Neural progenitor cell (in vitro differentiated cells): ENCODE data around the gene HIKESHI. TPM values are rescaled to one million over a fixed set of nuclear protein-coding genes. Genes with fewer than 3 reads are reported as not detected.

Source experiments
- DNase-seq: peaks from one replicate; pipeline ENCODE4 v3.0.0-alpha.2; 2016; ENCODE audit warnings: low spot score
- H2AFZ ChIP-seq: fragments of 200-600 bp; sonication (generic); replicated peaks from 2 replicates; pipeline ENCODE4 v1.6.1; 2016; ENCODE audit warnings: antibody characterized with exemption
- H3F3A ChIP-seq: fragments of 200-600 bp; sonication (generic); 2 replicates; pipeline ENCODE4 v1.6.1; 2016; ENCODE audit warnings: antibody characterized with exemption, low read depth
- H3K27ac ChIP-seq: fragments of 200-600 bp; sonication (generic); 2 replicates; pipeline ENCODE4 v1.5.1; 2016; ENCODE audit warnings: mild to moderate bottlenecking
- H3K27me3 ChIP-seq: fragments of 200-600 bp; sonication (generic); 2 replicates; pipeline ENCODE4 v1.6.1; 2016; ENCODE audit warnings: mild to moderate bottlenecking, moderate library complexity
- H3K36me3 ChIP-seq: fragments of 200-600 bp; sonication (generic); 2 replicates; pipeline ENCODE4 v1.5.1; 2016
- H3K4me1 ChIP-seq: fragments of 200-600 bp; sonication (generic); 2 replicates; pipeline ENCODE4 v1.6.1; 2016; ENCODE audit warnings: mixed run types
- H3K4me2 ChIP-seq: fragments of 200-600 bp; sonication (generic); 2 replicates; pipeline ENCODE4 v1.6.1; 2016
- H3K4me3 ChIP-seq: fragments of 200-600 bp; sonication (generic); 2 replicates; pipeline ENCODE4 v1.5.1; 2016
- H3K79me2 ChIP-seq: fragments of 200-600 bp; sonication (generic); 2 replicates; pipeline ENCODE4 v1.6.1; 2016; ENCODE audit warnings: low read depth
- H3K9ac ChIP-seq: fragments of 200-600 bp; sonication (generic); 2 replicates; pipeline ENCODE4 v1.6.1; 2016
- H3K9me3 ChIP-seq: fragments of 200-600 bp; sonication (generic); 2 replicates; pipeline ENCODE4 v1.5.1; 2016; ENCODE audit warnings: low read depth
- H4K20me1 ChIP-seq: fragments of 200-600 bp; sonication (generic); 2 replicates; pipeline ENCODE4 v1.6.1; 2016; ENCODE audit warnings: low read depth
- H3K27ac Mint-ChIP-seq: 3 replicates; pipeline ENCODE4 v1.8.0; 2021; ENCODE audit warnings: mixed read lengths
- H3K27me3 Mint-ChIP-seq: 2 replicates; pipeline ENCODE4 v1.8.0; 2022; ENCODE audit warnings: low read depth, mild to moderate bottlenecking, inconsistent platforms, moderate library complexity, mixed read lengths; ENCODE audit not compliant: insufficient read depth
- H3K36me3 Mint-ChIP-seq: 3 replicates; pipeline ENCODE4 v1.8.0; 2021; ENCODE audit warnings: mixed read lengths
- H3K4me1 Mint-ChIP-seq: 3 replicates; pipeline ENCODE4 v1.8.0; 2021; ENCODE audit warnings: mixed read lengths
- H3K4me3 Mint-ChIP-seq: 3 replicates; pipeline ENCODE4 v1.8.0; 2021; ENCODE audit warnings: mild to moderate bottlenecking, moderate library complexity, mixed read lengths
- H3K9me3 Mint-ChIP-seq: 3 replicates; pipeline ENCODE4 v1.8.0; 2020; ENCODE audit warnings: mixed read lengths
- EZH2 ChIP-seq: fragments of 200-600 bp; sonication (generic); IDR thresholded peaks from 2 replicates; pipeline ENCODE4 v1.6.1; 2017; ENCODE audit warnings: antibody characterized with exemption, mild to moderate bottlenecking, moderate library complexity
- EZH2phosphoT487 ChIP-seq: fragments of 200-600 bp; sonication (generic); IDR thresholded peaks from 2 replicates; pipeline ENCODE4 v1.6.1; 2017; ENCODE audit warnings: antibody characterized with exemption
- total RNA-seq: library from RNA; depleted of rRNA; stranded (reverse); fragments of >200 nt; gene quantifications from 2 replicates; pipeline ENCODE4 v1.2.3, GENCODE V29; 2015; ENCODE audit warnings: low replicate concordance
- TF ChIP-seq, protein P1 (sequence below): fragments of 200-600 bp; sonication (generic); IDR thresholded peaks from 2 replicates; pipeline ENCODE4 v1.5.1; 2017; ENCODE audit warnings: antibody characterized with exemption, mild to moderate bottlenecking

HIKESHI gene
- total RNA-seq, 1 donor from 2014 or later = 87.2 TPM

DNA sequence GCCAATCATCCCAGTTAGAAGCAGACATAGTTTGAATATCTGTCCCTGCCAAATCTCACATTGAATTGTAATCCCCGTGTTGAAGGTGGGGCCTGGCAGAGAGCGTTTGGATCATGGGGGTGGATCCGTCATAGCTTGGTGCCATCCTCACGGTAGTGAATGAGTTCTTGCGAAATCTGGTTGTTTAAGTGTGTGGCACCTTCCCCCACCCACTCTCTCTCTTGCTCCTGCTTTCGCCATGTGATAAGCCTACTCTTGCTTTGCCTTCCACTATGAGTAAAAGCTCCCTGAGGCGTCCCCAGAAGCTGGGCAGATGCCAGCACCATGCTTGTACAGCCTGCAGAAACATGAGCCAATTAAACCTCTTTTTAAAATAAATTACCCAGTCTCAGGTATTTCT lies 67.6 kb downstream of the HIKESHI start:
- TF ChIP-seq EZH2 = no peak
- TF ChIP-seq, protein P1, sequence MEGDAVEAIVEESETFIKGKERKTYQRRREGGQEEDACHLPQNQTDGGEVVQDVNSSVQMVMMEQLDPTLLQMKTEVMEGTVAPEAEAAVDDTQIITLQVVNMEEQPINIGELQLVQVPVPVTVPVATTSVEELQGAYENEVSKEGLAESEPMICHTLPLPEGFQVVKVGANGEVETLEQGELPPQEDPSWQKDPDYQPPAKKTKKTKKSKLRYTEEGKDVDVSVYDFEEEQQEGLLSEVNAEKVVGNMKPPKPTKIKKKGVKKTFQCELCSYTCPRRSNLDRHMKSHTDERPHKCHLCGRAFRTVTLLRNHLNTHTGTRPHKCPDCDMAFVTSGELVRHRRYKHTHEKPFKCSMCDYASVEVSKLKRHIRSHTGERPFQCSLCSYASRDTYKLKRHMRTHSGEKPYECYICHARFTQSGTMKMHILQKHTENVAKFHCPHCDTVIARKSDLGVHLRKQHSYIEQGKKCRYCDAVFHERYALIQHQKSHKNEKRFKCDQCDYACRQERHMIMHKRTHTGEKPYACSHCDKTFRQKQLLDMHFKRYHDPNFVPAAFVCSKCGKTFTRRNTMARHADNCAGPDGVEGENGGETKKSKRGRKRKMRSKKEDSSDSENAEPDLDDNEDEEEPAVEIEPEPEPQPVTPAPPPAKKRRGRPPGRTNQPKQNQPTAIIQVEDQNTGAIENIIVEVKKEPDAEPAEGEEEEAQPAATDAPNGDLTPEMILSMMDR = no peak
- no peak for TF ChIP-seq EZH2phosphoT487
- Histone ChIP-seq H3K9ac (no peak overlapping the region), H3K4me3 (no peak overlapping the region), H3K9me3 (no peaks in the 10 kb centered on the region), H3K27ac (no peak overlapping the region), H3K79me2 (no peaks in the 10 kb centered on the region), H3F3A (no peaks in the 10 kb centered on the region), H3K4me1 (no peaks in the 10 kb centered on the region), H3K4me2 (no peak overlapping the region), H2AFZ (no peak overlapping the region), H3K27me3 (no peaks in the 10 kb centered on the region), H3K36me3 (no peaks in the 10 kb centered on the region), H4K20me1 (no peaks in the 10 kb centered on the region)
- Mint-ChIP-seq H3K4me3 (no peak overlapping the region), H3K9me3 (peaks cover 9% of the 10 kb centered on the region), H3K36me3 (no peaks in the 10 kb centered on the region), H3K27me3 (peaks cover 3% of the 10 kb centered on the region), H3K27ac (no peak overlapping the region), H3K4me1 (peaks cover 23% of the 10 kb centered on the region)
- no peak for DNase-seq

DNA sequence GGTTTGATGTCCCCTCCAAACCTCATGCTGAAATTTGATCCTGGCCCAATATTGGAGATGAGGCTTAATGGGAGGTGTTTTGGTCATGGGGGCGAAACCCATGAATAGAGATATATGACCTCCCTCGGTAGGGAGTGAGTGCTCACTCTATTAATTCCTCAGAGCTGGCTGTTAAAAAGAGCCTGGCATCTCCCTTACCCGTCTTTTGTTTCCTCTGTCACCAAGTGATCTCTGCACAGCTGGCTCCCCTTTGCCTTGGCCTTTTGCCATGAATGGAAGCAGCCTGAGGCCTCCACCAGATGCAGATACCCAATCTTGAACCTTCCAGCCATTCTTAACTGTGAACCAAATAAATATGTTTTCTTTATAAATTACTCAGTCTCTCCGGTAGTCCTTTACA lies 68.1 kb downstream of the HIKESHI start:
- peaks cover 9% of the 10 kb centered on the region for H3K9me3 Mint-ChIP-seq
- Histone ChIP-seq H3K9ac (no peak overlapping the region), H3F3A (no peaks in the 10 kb centered on the region), H3K79me2 (no peaks in the 10 kb centered on the region), H4K20me1 (no peaks in the 10 kb centered on the region), H3K36me3 (no peaks in the 10 kb centered on the region), H2AFZ (no peak overlapping the region), H3K9me3 (no peaks in the 10 kb centered on the region), H3K4me1 (no peaks in the 10 kb centered on the region), H3K4me2 (no peak overlapping the region), H3K27me3 (no peaks in the 10 kb centered on the region), H3K4me3 (no peak overlapping the region), H3K27ac (no peak overlapping the region)
- DNase-seq = no peak
- H3K4me3 Mint-ChIP-seq = no peak overlapping the region
- no peaks in the 10 kb centered on the region for H3K36me3 Mint-ChIP-seq
- peaks cover 5% of the 10 kb centered on the region for H3K27me3 Mint-ChIP-seq
- no peak for TF ChIP-seq EZH2phosphoT487
- TF ChIP-seq, protein P1 = no peak
- TF ChIP-seq EZH2 = no peak
- H3K4me1 Mint-ChIP-seq = peaks cover 26% of the 10 kb centered on the region
- H3K27ac Mint-ChIP-seq = peak overlapping the region; percentile 21

DNA sequence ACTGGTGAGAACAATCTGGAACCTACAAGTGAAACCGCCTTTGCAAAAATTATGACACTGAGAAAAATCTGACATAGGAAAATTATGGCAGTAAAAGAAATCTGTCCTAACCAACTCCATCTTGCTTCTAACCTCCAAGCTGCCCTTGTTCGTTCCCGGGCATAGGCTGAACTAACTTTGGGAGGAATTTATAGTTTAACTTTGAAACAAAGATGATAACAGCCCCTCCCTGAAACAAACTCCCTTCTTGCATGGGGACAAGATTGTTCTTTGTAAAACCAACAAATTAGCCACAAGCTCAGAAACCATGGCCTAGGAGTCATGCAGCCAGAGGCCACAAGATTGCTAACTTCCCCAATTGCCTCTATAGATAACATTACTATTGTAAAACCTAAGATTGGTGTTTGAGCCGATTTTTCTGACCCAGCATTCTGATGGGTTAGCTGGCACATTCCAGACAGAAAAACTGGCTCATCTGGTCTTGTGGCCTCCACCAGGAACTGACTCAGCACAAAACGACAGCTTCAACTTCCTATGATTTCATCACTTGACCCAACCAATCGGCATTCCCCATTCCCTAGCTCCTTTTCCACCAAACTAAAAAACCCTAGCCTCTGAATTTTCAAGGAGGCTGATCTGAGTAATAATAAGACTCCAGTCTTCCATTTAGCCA lies 69.0 kb downstream of the HIKESHI start:
- Mint-ChIP-seq H3K4me1 (peaks cover 26% of the 10 kb centered on the region), H3K9me3 (peaks cover 11% of the 10 kb centered on the region)
- H2AFZ ChIP-seq = no peak overlapping the region

More for the DNA sequence above, 69.0 kb downstream of the HIKESHI start:
- no peak overlapping the region for H3K4me3 ChIP-seq
- H3K4me1 ChIP-seq = no peaks in the 10 kb centered on the region
- H3K9me3 ChIP-seq = no peaks in the 10 kb centered on the region
- H3K9ac ChIP-seq = no peak overlapping the region
- H3K36me3 ChIP-seq = no peaks in the 10 kb centered on the region
- TF ChIP-seq, protein P1 = no peak
- TF ChIP-seq EZH2phosphoT487 (no peak), EZH2 (no peak)
- H3K27me3 ChIP-seq = no peaks in the 10 kb centered on the region
- H3K27ac Mint-ChIP-seq = no peak overlapping the region
- H3K4me2 ChIP-seq = no peak overlapping the region
- no peaks in the 10 kb centered on the region for H4K20me1 ChIP-seq
- H3K36me3 Mint-ChIP-seq = no peaks in the 10 kb centered on the region
- peaks cover 5% of the 10 kb centered on the region for H3K27me3 Mint-ChIP-seq
- no peak for DNase-seq
- no peak overlapping the region for H3K27ac ChIP-seq
- no peak overlapping the region for H3K4me3 Mint-ChIP-seq
- no peaks in the 10 kb centered on the region for H3F3A ChIP-seq
- no peaks in the 10 kb centered on the region for H3K79me2 ChIP-seq
